GM18519 (cell line): ENCODE data around the gene HOXC13.

Experiments
- ATAC-seq: cut with Tn5 transposase; IDR thresholded peaks from one replicate; pipeline ENCODE4 v1.9.1; 2021; ENCODE audit warnings: mild to moderate bottlenecking, moderate library complexity; ENCODE audit not compliant: unreplicated experiment, low FRiP score

HOXC13 gene

DNA sequence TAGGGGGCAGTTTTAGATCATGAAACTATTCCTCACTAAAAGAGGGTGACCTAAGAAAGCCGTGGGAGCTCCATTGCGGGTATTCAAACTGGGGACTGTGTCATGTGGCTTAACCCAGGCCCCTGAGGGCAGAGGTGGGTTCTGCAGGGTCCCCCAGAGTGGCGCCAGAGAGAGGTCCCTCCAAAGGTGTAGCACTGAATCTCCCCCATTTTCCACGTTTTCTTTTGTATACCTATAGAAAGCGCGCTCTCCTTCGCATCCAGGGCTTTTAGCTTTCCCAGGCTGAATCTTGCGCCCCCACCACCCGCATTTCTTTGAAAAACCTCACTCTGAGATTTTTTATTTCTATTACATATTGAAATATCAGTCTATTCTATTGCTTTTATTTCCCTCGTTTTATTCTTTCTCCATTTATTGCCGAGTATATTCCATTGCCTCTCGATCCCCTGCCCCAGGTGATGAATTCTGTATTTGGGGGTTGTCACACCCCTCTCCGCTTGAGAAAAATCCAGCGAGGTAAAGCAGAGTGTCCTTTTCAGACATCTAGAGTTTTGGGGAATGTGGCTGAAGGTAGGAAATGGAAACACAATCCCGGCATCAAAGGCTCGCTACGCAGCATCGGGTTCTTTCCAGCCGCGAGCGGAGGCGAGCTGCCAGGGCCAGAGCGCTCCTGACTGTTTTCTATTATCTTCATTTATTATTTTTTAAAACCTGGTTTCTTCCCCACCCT, 870 bp upstream of the HOXC13 start:
- no peak for ATAC-seq

DNA sequence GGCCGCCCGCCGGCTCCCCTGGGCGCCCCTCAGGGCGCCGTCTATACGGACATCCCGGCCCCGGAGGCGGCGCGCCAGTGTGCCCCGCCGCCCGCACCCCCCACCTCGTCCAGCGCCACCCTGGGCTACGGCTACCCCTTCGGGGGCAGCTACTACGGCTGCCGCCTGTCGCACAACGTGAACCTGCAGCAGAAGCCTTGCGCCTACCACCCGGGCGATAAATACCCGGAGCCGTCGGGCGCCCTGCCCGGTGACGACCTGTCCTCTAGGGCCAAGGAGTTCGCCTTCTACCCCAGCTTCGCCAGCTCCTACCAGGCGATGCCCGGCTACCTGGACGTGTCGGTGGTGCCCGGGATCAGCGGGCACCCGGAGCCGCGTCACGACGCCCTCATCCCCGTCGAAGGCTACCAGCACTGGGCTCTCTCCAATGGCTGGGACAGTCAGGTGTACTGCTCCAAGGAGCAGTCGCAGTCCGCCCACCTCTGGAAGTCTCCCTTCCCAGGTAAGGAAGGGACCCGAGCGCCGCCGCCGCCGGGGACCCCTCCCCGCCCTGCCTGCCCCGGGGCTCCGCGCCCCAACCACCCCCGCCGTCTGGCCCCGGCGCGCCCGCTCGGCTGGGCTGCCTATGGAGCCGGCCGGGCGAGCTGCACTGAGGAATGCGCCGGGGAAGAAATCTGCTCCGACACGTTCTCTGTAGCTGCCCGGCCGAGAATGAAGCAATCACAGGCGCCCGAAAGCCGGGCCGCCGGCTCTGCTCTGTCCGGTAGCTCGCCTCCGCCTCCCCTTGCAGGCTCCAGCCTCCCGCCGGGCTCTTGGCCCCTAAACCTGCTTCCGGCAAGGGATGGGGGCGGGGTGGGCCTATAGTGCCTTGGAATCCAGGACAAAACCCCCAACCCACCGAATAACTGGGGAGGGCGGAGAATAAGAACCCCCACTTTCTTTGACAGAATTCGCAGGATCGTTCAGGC, 794 bp downstream of the HOXC13 start:
- ATAC-seq, result no peak

DNA sequence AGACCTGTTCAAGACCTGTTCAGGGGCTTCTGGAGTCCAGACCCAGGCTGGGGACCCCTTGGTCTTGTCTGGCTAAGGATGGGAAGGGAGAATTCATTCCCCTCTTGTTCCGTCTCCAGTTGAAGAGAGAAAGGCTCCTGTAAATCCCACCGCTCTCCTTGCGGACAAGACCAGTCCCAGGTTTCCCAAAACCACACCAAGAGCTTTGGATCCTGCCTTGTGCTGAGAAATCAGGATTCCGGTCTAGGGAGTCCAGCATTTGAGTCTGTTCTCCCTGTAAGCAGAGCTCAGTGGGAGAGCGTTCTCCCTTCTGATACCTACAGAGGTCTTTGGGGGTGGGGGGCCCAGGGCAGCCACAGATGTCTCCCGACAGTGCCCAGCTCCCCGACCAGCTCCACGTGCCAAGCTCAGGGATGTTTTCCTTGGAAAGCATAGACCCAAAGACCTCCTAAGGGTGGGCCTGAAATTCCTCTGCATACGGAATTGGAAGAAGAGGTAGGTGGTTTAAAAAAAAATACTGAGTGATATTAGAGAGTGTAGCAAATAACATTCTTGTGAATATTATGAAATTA, 1.9 kb downstream of the HOXC13 start:
- no peak for ATAC-seq

DNA sequence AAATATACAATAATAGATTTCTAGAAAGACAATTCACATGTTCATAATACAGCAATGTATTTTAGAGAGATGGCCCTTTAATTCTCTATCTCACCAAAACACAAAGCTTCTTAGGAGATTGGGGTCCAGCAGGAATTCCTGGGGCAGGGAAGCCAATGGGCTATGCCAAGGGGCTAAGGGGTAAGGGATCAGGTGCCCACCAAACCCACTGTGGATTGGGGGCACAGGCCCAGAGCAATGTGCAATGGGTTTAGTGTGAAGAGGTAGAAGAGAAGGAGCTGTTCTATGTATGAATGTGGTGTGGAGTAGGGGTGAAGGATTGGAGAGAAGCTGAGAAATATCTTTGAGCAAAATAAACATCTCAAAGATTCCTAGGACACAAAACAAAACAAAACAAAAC, 2.6 kb downstream of the HOXC13 start:
- no peak for ATAC-seq

DNA sequence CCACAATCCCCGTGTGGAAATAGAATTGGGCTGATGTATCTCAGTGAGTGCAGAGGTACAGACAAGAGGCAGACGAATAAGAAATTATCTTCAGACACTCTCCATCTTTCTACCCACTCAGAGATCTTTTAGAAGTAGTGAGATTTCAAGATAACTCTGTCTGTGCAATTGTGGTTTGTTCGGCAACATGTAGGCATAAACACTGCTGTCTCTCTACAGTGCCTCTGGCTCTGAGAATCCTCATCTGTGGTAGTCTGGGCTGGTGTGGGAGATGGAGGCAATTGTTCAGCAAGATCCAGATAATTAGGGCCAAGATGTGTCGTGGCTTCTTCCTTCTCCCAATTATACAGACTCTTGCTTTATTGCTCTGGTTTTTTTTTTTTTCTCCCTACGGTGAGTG, 3.1 kb downstream of the HOXC13 start:
- no peak for ATAC-seq

DNA sequence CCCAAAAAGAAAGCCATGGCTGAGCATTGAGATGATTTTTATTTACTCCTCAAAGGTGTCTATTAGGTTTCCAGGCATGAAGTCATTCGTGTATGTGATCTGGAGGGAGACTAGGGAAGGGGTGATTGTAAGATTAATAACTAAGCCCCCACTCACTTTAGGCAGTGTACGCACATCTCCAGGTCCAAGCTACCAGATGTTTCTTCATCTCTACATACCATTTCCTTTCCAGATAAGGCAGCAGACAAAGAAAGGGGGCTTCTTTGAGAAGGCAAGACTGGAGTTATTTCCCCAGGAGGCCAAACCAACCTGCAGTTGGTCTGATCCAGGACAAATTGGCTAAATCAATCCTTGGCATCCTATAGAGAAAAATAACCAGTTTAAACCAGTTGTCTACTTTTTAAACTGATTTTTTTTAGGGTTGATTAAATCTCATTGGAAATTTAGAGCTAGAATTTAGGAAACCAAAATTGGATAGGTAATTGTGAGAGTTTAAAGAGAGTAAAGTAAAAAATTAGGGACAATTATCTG, 3.9 kb downstream of the HOXC13 start:
- no peak for ATAC-seq

DNA sequence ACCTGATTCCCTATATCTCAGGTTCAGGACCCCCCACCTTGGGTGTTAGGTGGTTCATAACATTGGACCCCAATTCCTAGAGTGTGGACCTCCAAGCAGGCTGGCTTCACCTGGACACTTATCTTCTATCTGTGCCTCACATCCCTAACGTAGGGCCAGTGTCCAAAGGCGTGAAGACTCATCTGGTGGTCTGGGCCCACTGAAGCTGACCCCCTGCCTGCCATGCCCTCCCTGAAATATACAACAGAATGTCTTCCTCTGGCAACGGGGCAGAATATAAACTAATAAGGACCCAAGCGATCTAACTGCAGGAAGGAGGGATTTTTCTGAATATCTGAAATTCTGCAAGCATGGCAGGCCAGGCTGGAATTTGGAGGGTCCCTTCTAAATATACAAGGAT, 5.6 kb downstream of the HOXC13 start:
- ATAC-seq, result no peak

DNA sequence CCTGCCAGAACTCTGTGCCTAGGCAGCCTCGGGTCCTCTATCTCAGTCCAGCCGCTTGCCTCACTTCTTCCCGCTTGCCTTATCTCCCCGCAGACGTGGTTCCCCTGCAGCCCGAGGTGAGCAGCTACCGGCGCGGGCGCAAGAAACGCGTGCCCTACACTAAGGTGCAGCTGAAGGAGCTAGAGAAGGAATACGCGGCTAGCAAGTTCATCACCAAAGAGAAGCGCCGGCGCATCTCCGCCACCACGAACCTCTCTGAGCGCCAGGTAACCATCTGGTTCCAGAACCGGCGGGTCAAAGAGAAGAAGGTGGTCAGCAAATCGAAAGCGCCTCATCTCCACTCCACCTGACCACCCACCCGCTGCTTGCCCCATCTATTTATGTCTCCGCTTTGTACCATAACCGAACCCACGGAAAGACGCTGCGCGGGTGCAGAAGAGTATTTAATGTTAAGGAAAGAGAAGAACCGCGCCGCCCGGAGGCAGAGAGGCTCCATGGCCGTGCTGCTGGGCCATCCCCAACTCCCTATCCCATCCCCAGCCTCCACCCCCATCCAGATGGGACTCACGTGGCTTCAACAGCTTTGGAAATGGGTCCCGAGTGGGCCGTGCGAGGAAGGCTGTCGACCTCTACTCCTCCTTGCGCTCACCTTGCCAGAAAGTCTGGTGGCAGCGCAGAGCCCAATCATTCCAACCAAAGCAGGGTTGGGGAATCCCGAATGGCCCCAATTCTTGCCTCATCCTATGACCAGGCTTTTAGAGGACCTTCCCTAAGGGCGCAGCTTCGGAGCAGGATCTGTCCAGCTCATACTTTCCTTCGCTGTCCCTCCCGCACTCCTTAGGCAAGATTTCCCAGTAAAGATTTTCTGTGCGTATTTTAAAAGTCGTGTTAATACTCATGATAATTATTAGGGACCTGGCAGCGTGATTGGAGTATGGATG, 6.5 kb downstream of the HOXC13 start:
- ATAC-seq, result no peak

DNA sequence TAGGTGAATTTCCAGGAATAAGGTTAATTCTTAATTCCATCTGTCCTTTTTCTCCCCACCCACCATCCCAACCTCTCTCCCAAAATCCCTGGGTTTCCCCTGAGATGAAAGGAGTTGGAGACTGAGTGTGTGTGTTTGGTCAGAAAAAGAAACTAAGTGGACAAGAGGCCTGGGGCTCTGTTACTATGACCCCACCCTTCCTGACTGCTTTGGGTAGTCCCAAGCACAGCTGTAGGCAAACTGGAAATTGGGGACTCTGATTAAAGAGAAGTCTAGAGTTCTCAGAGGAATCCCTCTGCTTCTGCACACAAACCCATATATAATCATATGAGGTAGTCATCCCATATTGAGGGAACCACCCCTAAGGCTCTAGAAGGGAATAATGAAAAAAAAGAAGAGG, 9.1 kb downstream of the HOXC13 start:
- no peak for ATAC-seq

DNA sequence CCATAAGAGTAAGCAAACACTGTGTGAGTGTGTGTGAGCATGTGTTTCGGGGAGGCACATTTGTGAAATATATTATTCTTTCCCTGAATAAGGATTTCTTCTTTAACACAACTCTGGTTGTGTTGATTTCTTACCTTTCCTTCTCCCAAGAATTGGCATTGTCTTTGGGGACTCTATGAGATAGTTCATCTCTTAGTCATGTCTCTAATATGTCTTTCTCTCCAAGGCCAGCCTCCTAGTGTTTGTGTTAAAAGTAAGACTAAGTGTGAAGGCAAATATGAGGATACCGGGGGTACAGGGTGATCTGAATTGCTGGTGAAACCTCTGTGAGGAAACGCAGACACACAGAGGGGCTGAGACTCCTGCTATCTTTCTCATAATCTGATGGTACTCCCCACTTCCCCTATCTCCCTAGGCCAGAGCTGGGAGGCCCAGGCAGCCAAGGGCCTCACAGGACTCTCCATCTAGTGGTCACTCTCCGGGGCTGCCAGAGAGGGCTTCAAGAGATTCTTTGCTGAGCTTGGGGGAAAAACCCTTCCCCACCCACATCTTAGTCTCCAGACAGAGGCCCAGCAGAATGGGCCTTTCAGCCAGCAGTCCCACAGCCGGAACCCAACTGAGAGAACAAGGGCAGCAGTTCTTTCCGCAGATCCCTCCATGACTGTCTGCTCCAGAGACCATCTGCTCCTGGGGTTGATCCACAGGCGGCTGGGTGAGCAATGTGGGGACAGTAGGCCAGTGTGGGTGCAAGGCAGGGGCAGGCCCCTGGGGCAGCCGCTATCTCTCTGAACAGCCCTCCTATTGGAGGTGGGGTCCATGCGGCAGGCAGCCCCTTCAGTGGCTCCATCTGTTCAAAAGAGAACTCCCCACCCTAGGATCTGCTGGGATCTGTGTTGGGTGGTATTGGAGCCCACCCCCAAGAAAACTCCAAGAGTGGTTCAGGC, 10.3 kb downstream of the HOXC13 start:
- ATAC-seq, result no peak

DNA sequence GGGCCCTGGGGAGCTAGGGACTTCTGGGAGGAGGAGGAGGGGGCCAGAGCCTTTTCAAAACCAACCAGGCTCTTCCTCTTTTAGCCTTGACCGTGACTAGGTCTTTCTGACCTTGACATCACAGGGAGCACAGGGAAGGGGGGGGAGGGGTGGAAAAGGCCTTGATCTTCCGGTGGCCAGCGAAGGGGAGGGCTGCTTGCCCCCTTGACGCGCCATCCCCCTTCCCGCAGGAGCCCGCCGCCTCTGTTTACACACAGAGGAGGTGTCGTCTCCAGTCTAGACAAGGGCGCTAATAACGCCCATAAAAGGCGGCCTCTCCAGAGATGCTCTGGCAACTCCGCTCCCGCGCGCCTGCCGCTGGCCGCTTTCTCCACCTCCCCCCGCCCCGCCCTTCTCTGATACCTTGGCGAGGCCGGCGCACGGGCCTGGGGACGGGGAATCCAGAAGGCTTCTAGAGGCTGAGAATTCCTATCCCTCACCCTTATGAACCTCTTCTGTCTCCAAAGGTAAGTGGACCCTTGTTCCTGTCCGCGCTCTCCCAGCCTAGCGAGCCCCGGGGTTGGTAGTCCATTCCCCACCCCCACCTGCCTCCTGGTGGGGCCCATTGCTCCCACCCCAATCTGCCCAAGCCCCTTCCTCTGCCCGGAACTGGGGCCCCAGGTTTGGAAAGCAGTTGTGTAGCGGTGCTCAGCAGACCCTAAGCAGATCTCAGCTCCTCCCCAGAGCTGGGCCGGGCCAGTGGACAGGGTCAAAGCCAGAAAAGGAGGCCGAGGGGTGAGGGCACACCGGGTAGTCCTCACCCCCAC, 11.2 kb downstream of the HOXC13 start:
- ATAC-seq, result no peak

DNA sequence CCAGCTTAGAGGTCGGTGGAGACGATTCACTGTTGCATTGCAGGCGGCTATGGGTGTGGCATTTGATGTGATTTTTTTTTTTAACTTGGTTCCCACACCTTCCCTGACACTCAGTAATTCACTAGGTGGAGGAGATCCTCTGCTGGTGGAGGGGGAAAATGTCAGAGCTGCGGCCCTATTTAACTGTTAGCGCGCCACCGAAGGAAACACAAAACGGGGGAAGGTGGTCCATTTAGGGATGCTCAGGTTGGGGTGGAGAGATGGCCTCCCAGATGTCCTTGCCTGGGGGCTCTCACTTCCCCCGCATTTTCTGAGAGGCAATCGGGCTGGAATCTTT, 11.8 kb downstream of the HOXC13 start:
- ATAC-seq, result no peak

DNA sequence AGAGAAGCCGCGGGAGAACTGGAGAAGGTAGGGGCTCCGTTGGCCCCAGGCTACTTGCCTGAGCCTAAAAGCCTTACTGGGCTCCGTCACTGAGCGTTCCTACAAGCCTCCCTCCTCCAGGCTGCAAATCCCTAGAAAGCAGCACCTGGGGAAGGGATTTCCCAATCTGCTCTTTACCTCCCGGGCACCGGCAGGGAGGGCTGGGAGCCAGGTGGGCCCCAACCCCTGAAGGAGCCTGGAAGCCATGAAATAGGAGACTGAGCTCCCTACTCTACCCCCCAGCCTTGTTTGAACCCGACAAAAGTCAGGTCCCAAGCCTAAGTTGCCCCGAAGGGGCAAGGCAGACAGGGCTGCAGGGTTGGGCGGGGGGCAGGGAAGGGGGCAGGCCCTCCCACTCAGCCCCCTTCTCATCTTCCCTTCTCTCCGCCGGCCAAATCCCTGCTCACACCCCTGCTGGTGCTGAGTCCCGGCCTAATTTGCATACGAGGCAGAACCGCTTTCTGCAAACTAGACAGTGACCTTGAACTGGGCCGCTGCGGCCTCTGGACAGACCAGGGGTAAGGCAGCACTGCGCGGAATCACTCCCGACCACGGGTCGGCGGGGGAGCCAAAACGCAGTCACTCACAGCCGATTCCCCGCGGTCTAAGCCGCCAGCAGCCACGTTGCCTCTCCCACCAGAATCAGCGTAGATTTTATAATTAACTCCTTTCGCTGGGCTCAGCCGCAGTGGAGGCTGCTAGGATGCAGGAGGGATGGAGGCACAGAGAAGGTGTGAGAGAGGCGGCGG, 12.4 kb downstream of the HOXC13 start:
- no peak for ATAC-seq

DNA sequence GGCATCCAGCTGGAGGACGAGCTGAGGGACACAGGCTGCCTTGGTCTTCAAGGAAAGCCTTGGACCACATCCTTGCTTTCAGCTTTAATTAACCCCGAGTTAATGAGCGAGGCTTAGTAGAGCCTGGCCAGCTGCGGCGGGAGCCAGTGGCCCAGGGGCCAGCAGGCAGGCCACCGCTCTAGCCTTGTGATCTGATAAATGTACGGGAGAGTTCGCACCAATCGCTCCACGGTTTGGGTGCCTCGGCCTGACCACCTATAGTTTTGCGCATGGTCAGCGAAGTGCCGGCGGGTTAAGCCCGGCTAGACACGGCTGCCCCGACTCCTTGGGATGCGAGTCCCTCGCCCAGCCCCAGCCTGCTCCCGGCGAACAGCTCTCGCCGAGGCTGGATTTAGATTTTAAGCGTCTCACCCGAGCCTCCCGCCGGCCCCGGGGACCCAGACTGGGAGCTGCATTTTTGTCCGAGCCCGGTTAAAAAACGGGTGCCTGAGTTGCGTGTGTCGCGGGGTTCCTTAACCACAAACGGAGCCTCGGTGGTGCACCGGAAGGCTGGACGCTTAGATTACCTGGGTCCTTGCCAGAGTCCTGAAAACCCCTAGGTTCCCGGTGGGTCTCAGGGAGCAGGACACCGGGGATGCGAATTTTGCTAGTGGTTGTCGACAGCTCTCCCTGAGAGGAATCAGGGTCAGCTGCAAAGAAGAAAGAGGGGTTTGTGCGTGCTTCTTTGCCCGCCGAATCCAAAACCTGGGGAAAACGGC, 13.1 kb downstream of the HOXC13 start:
- no peak for ATAC-seq

DNA sequence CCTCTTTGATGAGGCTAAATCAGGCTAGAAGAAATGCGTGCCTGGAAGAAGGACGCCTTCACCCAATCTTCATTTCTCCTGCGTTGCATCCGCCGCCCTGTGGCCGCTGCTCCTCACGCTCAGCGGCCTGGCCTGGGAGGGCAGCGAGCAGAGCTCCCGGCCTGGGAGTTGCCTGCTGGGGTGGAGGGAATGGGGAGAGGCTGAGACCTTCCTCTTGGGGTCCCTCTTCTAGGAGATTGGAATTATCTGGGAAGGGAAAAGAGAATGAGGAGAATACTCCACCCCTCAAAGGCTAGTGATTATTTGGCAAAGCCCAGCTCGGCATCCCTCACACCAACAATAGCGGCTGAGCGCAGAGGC, 13.7 kb downstream of the HOXC13 start:
- no peak for ATAC-seq

DNA sequence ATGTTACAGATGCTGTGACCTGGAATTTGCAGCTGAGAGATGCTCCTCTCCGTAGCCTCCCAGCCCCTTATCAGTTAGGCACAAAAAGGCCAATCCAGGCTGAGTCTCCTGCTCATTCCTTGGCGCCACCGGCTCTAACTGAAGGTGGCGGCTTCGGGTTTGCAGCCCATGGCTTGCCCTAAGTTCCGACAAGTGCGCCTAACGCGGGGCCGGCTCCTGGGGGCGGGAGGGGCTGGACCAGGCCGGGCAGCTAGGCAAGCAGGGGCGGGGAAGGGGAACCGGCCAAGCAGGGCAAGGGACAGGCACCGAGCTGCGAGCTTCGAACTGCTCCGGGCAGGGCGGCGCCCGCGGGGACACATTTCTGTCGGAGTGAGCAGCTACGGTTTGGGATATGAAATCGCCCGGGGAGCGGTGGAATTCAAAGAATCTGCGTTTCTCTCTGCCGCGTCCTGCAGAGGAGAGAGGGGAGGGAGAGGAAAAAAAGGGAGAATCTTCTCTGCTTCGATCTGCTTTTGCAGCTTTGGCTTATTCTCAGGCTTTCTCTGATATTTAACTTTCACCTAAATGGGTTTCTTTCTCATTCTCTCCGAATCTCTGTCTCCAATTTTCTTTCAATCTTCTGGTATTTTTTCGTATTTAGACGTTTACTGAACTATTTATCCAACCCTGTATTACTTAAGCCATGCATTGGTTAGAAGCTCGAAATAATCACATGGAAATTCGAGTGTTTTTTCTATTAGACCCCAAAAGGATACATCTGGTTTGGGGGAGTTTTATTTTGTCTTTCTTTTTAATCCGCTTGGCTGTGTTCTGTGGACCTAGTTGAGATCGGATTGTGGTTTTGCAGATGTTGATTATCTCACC, 14.5 kb downstream of the HOXC13 start:
- ATAC-seq, result no peak
